ENCODE data around the gene PUDP. TPM values are rescaled to one million over a fixed set of nuclear protein-coding genes. Genes with fewer than 3 reads are reported as not detected.

PUDP gene
- total RNA-seq, 2 donors from 2014 or later = 19.4 to 37.2 TPM

DNA sequence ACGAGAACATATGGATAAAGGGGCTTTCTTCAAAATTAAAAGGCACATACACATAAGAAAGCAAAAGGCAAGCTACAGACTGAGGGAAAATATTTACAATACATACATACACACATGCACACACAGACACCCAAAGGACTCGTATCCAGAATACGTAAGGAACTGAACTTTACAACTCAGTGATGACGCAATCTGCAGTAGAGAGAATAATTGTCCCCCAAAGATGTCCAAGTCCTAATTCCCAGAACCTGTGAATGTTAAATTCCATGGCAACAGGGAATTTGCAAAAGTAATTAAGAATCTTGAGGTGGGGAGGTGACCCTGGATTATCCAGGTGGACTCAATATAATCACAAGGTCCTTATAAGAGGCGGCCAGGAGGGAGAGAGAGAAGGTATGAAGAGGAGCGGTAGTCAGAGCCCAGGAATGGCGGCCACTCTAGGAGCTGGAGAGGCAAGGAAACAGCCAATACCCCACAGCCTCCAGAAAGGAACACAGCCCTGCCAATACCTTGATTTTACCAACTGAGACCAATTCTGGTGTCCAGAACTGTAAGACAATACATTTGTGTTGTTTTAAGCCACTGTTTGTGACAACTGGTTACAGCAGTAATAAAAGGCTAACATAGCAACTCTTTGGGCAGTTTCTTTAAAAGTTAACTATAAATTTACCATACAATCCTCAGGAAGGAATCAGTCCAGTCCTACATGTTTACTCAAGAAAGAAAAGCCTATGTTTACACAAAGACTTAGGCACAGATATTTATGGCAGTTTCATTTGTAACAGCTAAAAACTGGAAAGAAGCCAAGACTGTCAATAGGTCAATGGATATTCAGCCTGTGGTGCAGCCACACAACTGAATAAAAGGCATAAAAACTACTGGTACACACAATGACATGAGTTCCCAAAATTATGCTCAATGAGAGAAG lies 27.7 kb downstream of the PUDP start:
- Histone ChIP-seq H3K36me3 (ENCODE audit: control insufficient read depth, insufficient read depth, low read length) (no peaks in the 10 kb centered on the region), H3K27ac (ENCODE audit: low read depth, low read length) (no peak overlapping the region), H3K4me1 (ENCODE audit: control insufficient read depth, insufficient read depth, low read length) (no peaks in the 10 kb centered on the region), H3K9ac (ENCODE audit: extremely low read depth, low read length, poor library complexity, severe bottlenecking) (no peak overlapping the region), H3K27me3 (ENCODE audit: control insufficient read depth, insufficient read depth, low read length, poor library complexity, severe bottlenecking) (no peaks in the 10 kb centered on the region), H3K4me3 (ENCODE audit: low read length) (no peak overlapping the region), H3K9me3 (ENCODE audit: control insufficient read depth, low read length) (no peaks in the 10 kb centered on the region)
- Mint-ChIP-seq H3K4me3 (no peak overlapping the region), H3K27me3 (ENCODE audit: insufficient read depth) (no peaks in the 10 kb centered on the region), H3K9me3 (peaks cover 10% of the 10 kb centered on the region), H3K36me3 (ENCODE audit: low read depth) (peaks cover 19% of the 10 kb centered on the region), H3K27ac (no peak overlapping the region), H3K4me1 (peaks cover 25% of the 10 kb centered on the region)
- DNase-seq = no peak
- TF ChIP-seq CTCF (conservative IDR thresholded peaks at IDR 0.05) = no peak
- WGBS, 2 experiments (ENCODE audit: insufficient coverage in 1 of 2, insufficient read length in 1 of 2) = 97% methylated on average over 4 of the region's 7 CpGs; no CpG with 5 or more reads in 1 of the 2 experiments

GRCh38 chrX:7117587-7117986 lies 30.4 kb downstream of the PUDP start:
- Mint-ChIP-seq H3K27me3 (ENCODE audit: insufficient read depth) (no peaks in the 10 kb centered on the region), H3K36me3 (ENCODE audit: low read depth) (peaks cover 29% of the 10 kb centered on the region), H3K4me3 (no peak overlapping the region), H3K9me3 (peaks cover 5% of the 10 kb centered on the region), H3K4me1 (peaks cover 23% of the 10 kb centered on the region), H3K27ac (no peak overlapping the region)
- no peaks in the 10 kb centered on the region for H3K27me3 ChIP-seq (ENCODE audit: control insufficient read depth, insufficient read depth, low read length, poor library complexity, severe bottlenecking)
- no peak overlapping the region for H3K4me3 ChIP-seq (ENCODE audit: low read length)
- no peak overlapping the region for H3K27ac ChIP-seq (ENCODE audit: low read depth, low read length)
- H3K9me3 ChIP-seq (ENCODE audit: control insufficient read depth, low read length) = no peaks in the 10 kb centered on the region
- WGBS, 2 experiments (ENCODE audit: insufficient coverage in 1 of 2, insufficient read length in 1 of 2) = 77 to 100% methylated on average over 1 to 3 of the region's 3 CpGs
- no peak for TF ChIP-seq CTCF (conservative IDR thresholded peaks at IDR 0.05)
- H3K36me3 ChIP-seq (ENCODE audit: control insufficient read depth, insufficient read depth, low read length) = no peaks in the 10 kb centered on the region
- DNase-seq = peak; percentile 61
- H3K4me1 ChIP-seq (ENCODE audit: control insufficient read depth, insufficient read depth, low read length) = no peaks in the 10 kb centered on the region
- H3K9ac ChIP-seq (ENCODE audit: extremely low read depth, low read length, poor library complexity, severe bottlenecking) = no peak overlapping the region

GRCh38 chrX:7116081-7116480 lies 31.9 kb downstream of the PUDP start:
- peaks cover 24% of the 10 kb centered on the region for H3K4me1 Mint-ChIP-seq
- no peaks in the 10 kb centered on the region for H3K27me3 Mint-ChIP-seq (ENCODE audit: insufficient read depth)
- H3K9ac ChIP-seq (ENCODE audit: extremely low read depth, low read length, poor library complexity, severe bottlenecking) = no peak overlapping the region
- no peak overlapping the region for H3K4me3 Mint-ChIP-seq
- no peaks in the 10 kb centered on the region for H3K9me3 ChIP-seq (ENCODE audit: control insufficient read depth, low read length)
- no peak for TF ChIP-seq CTCF (conservative IDR thresholded peaks at IDR 0.05)
- H3K27me3 ChIP-seq (ENCODE audit: control insufficient read depth, insufficient read depth, low read length, poor library complexity, severe bottlenecking) = no peaks in the 10 kb centered on the region
- DNase-seq = no peak
- H3K4me3 ChIP-seq (ENCODE audit: low read length) = no peak overlapping the region
- no peak overlapping the region for H3K27ac Mint-ChIP-seq
- peaks cover 30% of the 10 kb centered on the region for H3K36me3 Mint-ChIP-seq (ENCODE audit: low read depth)
- H3K4me1 ChIP-seq (ENCODE audit: control insufficient read depth, insufficient read depth, low read length) = no peaks in the 10 kb centered on the region
- H3K27ac ChIP-seq (ENCODE audit: low read depth, low read length) = no peak overlapping the region
- 95% methylated on average over 3 of the region's 3 CpGs; no CpG with 5 or more reads in 1 of the 2 experiments for WGBS, 2 experiments (ENCODE audit: insufficient coverage in 1 of 2, insufficient read length in 1 of 2)
- no peaks in the 10 kb centered on the region for H3K36me3 ChIP-seq (ENCODE audit: control insufficient read depth, insufficient read depth, low read length)
- H3K9me3 Mint-ChIP-seq = peaks cover 5% of the 10 kb centered on the region
